IPS-15b (cell line): ENCODE data around the gene JSRP1.

ENCODE experiments used
- H3K27me3 ChIP-seq: one replicate; pipeline ENCODE4 v1.6.1; 2013; ENCODE audit warnings: low read length; ENCODE audit not compliant: control insufficient read depth, insufficient read depth
- H3K36me3 ChIP-seq: one replicate; pipeline ENCODE4 v1.6.1; 2013; ENCODE audit warnings: low read length; ENCODE audit not compliant: control insufficient read depth, insufficient read depth
- H3K4me1 ChIP-seq: one replicate; pipeline ENCODE4 v1.6.1; 2013; ENCODE audit warnings: mild to moderate bottlenecking, low read length; ENCODE audit not compliant: control insufficient read depth, insufficient read depth
- H3K4me3 ChIP-seq: one replicate; pipeline ENCODE4 v1.5.1; 2013; ENCODE audit warnings: low read depth, low read length
- H3K9ac ChIP-seq: one replicate; pipeline ENCODE4 v1.6.1; 2013; ENCODE audit warnings: low read depth, mild to moderate bottlenecking, low read length
- H3K9me3 ChIP-seq: one replicate; pipeline ENCODE4 v1.6.1; 2013; ENCODE audit warnings: mild to moderate bottlenecking, low read length; ENCODE audit not compliant: control insufficient read depth, insufficient read depth

JSRP1 gene

DNA sequence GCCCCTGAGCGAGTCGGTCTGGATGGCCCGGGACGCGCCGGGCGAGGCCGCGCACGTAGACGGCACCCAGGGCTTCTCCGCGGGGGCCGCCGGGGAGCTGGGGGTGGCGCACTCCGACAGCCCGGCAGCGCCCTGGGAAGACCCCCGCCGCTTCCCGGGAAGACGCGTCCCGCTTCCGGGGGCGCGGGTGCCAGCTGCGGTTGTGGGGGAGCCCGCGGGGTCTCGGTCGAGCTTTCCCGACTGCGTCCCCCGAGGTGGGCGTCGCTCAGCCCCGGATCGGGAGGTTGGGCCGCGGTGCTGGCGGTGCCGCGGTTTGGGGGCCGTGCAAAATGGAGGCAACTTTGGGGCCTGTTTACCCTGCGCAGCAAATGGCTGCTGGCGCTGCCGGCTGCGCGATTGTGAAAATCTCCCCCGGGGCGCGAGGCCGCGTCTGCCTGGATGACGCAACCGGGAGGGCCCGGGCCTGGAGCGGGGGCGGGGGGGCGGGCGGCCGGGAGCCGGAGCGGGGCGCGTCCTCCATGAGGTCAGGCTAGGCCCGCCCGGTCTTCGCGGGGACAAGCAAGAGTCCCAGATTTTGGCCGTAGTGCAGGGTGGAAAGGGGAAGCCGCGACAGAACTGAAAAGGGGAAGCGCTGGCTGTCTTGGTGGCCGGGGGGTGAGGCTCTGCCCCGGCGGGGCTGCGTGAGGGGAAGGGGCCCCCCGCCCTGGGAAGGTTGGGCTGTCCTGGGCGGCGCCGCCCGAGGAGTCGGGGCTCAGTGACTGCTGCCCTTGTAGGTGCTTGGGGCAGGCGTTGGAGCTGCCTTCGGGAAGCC is 14.4 kb upstream of the JSRP1 start:
- peak overlapping the region; percentile 89 for H3K4me3 ChIP-seq
- H3K36me3 ChIP-seq: peaks cover 17% of the 10 kb centered on the region
- H3K27me3 ChIP-seq: no peaks in the 10 kb centered on the region
- peaks cover 4% of the 10 kb centered on the region for H3K4me1 ChIP-seq
- H3K9ac ChIP-seq: peak overlapping the region; percentile 83
- H3K9me3 ChIP-seq: no peaks in the 10 kb centered on the region

GRCh38 chr19:2270157-2270422 is 13.9 kb upstream of the JSRP1 start:
- no peaks in the 10 kb centered on the region for H3K27me3 ChIP-seq

GRCh38 chr19:2269244-2270156 is 13.3 kb upstream of the JSRP1 start:
- peaks cover 4% of the 10 kb centered on the region for H3K4me1 ChIP-seq
- H3K9ac ChIP-seq: peak overlapping the region; percentile 83
- no peaks in the 10 kb centered on the region for H3K9me3 ChIP-seq
- H3K36me3 ChIP-seq: peaks cover 17% of the 10 kb centered on the region
- no peaks in the 10 kb centered on the region for H3K27me3 ChIP-seq
- H3K4me3 ChIP-seq: peak overlapping the region; percentile 89

More at GRCh38 chr19:2270157-2270422, 13.9 kb upstream of the JSRP1 start:
- peaks cover 17% of the 10 kb centered on the region for H3K36me3 ChIP-seq
- no peaks in the 10 kb centered on the region for H3K9me3 ChIP-seq
- H3K9ac ChIP-seq: peak overlapping the region; percentile 83
- peaks cover 4% of the 10 kb centered on the region for H3K4me1 ChIP-seq
- peak overlapping the region; percentile 89 for H3K4me3 ChIP-seq

DNA sequence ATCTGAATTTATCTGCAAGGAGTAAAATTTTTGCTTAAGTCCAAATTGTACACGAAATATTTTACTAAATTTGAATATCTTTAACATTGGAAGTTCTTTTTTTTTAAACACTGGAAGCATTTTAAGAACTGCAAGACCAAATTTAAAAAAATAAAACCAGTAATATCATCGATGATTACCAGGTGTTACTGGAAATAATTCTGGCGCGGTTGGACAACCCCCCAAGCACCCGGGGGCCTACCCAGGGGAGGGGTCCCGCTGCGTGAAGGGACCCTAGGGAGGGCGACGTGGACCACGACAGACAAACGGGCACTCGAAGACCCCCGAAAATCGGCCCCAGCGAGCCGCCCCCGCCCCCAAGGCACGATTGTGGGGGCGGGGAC is 12.6 kb upstream of the JSRP1 start:
- Histone ChIP-seq H3K4me3 (peak overlapping the region; percentile 58), H3K9ac (peak overlapping the region; percentile 79), H3K9me3 (no peaks in the 10 kb centered on the region), H3K4me1 (peaks cover 4% of the 10 kb centered on the region), H3K27me3 (no peaks in the 10 kb centered on the region), H3K36me3 (peaks cover 17% of the 10 kb centered on the region)

DNA sequence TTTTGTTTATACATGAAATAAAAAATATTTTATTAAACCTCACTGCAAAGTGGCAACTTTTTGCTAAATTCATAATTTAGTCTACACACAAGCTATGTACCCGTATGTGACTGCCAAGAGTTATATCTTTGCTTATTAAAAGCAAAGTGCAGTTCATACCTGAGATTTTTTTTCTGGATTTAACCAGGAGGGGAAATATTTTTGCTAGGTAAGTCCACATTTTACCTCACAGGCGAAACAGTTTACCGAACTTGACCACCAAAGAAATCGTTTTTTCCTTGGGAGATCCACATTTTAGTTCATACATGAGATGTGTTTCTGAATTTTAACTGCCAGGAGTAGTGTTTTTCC is 12.2 kb upstream of the JSRP1 start:
- Histone ChIP-seq H3K4me1 (peaks cover 4% of the 10 kb centered on the region), H3K27me3 (no peaks in the 10 kb centered on the region), H3K36me3 (peaks cover 17% of the 10 kb centered on the region), H3K9me3 (no peaks in the 10 kb centered on the region), H3K4me3 (peak overlapping the region; percentile 58), H3K9ac (no peak overlapping the region)

DNA sequence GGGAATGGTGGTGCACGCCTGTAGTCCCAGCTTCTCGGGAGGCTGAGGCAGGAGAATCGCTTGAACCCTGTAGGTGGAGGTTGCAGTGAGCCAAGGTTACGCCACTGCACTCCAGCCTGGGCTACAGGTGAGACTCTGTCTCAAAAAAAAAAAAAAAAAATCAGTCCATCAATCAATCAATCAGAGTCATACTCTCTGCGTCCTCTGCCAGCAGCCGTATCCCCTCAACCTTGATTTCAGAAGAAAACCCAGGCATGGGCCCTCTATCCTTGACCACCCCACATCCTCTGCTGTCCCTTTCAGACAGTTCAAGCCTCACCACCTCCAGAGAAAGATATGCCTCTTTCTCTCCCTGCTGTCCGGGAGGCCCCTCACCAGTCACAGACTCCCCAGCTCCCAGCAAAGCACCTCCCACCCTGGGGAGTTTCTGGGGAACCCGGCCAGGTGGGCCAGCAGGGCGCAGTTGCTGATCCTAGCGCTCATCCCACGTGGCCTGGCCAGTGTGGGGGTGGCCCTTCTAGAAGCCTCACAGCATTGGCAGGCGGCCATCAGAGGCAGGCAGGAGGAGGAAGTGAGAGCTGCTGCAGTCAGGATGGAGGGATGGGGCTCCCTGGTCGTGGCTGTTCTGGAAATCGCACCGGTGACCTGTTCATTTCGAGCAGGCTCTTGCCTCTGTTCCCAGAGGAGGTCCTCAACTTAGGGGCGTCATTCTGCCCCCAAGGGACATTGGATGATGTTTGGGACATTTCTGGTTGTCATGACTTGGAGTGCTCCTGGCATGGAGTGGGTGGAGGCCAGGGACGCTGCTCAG is 10.2 kb upstream of the JSRP1 start:
- no peak overlapping the region for H3K4me3 ChIP-seq
- H3K27me3 ChIP-seq: no peaks in the 10 kb centered on the region
- H3K36me3 ChIP-seq: peaks cover 6% of the 10 kb centered on the region
- H3K9ac ChIP-seq: no peak overlapping the region
- no peaks in the 10 kb centered on the region for H3K9me3 ChIP-seq
- peaks cover 2% of the 10 kb centered on the region for H3K4me1 ChIP-seq

GRCh38 chr19:2261438-2262172 is 5.4 kb upstream of the JSRP1 start:
- H3K4me3 ChIP-seq: no peak overlapping the region
- H3K36me3 ChIP-seq: no peaks in the 10 kb centered on the region
- no peak overlapping the region for H3K9ac ChIP-seq
- no peaks in the 10 kb centered on the region for H3K9me3 ChIP-seq
- no peaks in the 10 kb centered on the region for H3K4me1 ChIP-seq
- H3K27me3 ChIP-seq: no peaks in the 10 kb centered on the region

GRCh38 chr19:2260341-2260805 is 4.2 kb upstream of the JSRP1 start:
- Histone ChIP-seq H3K27me3 (no peaks in the 10 kb centered on the region), H3K9ac (no peak overlapping the region), H3K4me1 (no peaks in the 10 kb centered on the region), H3K9me3 (no peaks in the 10 kb centered on the region), H3K36me3 (no peaks in the 10 kb centered on the region), H3K4me3 (no peak overlapping the region)

DNA sequence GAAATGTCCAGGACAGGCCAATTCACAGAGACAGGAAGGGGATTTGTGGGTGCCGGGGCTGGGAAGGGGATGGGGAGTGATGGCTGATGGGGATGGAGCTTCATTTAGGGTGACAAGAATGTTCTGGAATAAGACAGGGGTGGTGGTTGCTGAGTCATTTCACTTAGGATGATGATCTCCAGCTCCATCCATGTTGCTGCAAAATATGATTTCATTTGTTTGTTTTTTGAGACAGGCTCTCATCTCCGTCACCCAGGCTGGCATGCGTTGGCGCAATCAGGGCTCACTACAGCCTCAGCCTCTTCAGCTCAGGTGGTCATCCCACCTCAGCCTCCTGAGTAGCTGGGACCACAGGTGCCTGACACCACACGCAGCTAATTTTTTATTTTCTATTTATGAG is 3.1 kb upstream of the JSRP1 start:
- Histone ChIP-seq H3K27me3 (no peaks in the 10 kb centered on the region), H3K36me3 (no peaks in the 10 kb centered on the region), H3K9ac (no peak overlapping the region), H3K4me3 (no peak overlapping the region), H3K9me3 (no peaks in the 10 kb centered on the region), H3K4me1 (no peaks in the 10 kb centered on the region)

DNA sequence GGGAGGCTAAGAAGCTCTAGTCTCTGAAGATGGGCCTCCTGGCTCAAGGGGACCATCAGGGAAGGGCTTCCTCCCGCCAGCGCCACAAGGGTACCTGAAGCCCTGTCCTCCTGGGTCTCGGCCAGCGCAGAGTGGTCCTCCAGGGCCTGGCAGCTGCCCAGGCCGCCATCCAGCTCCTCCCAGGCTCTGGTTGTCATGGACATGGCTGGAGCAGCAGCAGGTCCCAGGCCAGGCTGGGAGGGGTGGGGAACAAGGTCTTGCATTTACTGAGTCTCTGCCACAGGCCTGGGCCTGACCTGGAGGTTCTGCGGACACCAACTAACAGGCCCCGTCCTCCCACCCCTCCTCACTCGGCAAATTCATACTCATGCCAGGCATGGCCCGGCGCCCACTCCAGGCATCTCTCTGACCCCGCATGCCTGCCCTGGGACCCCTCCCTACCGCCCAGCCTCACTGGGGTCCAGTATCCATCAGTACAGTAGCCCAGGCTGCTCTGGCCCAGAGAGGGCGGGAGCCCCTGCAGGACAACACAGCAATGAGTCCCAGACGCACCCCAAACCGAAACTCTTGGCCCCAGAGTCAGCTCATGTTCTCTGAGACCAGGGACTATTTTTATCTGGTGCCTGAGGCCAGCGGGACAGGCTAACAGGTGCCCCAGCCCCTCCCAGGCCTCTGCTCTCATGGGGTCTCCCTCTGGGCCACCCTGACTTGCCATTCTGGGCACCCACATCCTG is 938 bp downstream of the JSRP1 start:
- Histone ChIP-seq H3K36me3 (no peaks in the 10 kb centered on the region), H3K27me3 (no peaks in the 10 kb centered on the region), H3K9ac (no peak overlapping the region), H3K4me1 (no peaks in the 10 kb centered on the region), H3K9me3 (no peaks in the 10 kb centered on the region), H3K4me3 (no peak overlapping the region)
